ENCODE results near the gene SELENOV. TPM values are rescaled to one million over a fixed set of nuclear protein-coding genes. Genes with fewer than 3 reads are reported as not detected.
"Not testable (repeated sequence)": the region's sequence is repeated elsewhere in the genome, so short reads cannot be mapped to it uniquely, and the experiment has no call there.

SELENOV gene
- total and polyA plus RNA-seq, 5 experiments from 2014 or later: not detected

- POLR2A ChIA-PET: interaction anchor here (2.2 to 2.7 kb wide), 2 partner anchors 40 to 57 kb away, joined by 6 to 10 read pairs; partner anchors contain the start of genes EID2B and RPS16
- Mint-ChIP-seq H3K4me3 (no peak overlapping the region), H3K4me1 (peaks cover 11 to 20% (median 16%) of the 10 kb centered on the region in 4 donors), H3K9me3 (no peaks in the 10 kb centered on the region), H3K27ac (peak overlapping the region in 4 of 10 donors; percentile 2 to 86 (median 71)), H3K27me3 (no peaks in the 10 kb centered on the region), H3K36me3 (peaks cover 6 to 47% (median 12%) of the 10 kb centered on the region in 3 donors)
- DNase-seq (no peak), ATAC-seq (no peak)
Observed at GRCh38 chr19:39475748-39476147, 39.2 kb upstream of the SELENOV start.

GRCh38 chr19:39479319-39479801 lies 35.6 kb upstream of the SELENOV start:
- peak overlapping the region in 8 of 10 donors; percentile 85 to 98 (median 95) for H3K27ac Mint-ChIP-seq
- DNase-seq, H3K9me3 Mint-ChIP-seq, POLR2A ChIA-PET, ATAC-seq, H3K27me3 Mint-ChIP-seq: not testable (repeated sequence)
- H3K36me3 Mint-ChIP-seq: peaks cover 0 to 27% (median 0%) of the 10 kb centered on the region in 3 donors
- peaks cover 16 to 34% (median 30%) of the 10 kb centered on the region in 4 donors for H3K4me1 Mint-ChIP-seq
- peak overlapping the region; percentile 84 to 94 (median 93) for H3K4me3 Mint-ChIP-seq

GRCh38 chr19:39479916-39480315 lies 35.0 kb upstream of the SELENOV start:
- Mint-ChIP-seq H3K27ac (peak overlapping the region; percentile 85 to 98 (median 95)), H3K9me3 (no peaks in the 10 kb centered on the region), H3K27me3 (no peaks in the 10 kb centered on the region), H3K4me3 (peak overlapping the region; percentile 84 to 94 (median 93)), H3K4me1 (peaks cover 16 to 36% (median 28%) of the 10 kb centered on the region in 4 donors), H3K36me3 (peaks cover 0 to 27% (median 0%) of the 10 kb centered on the region in 3 donors)
- POLR2A ChIA-PET: interaction anchor here (1.2 kb wide), 3 partner anchors 35 to 89 kb away, joined by 5 to 11 read pairs (median 8); partner anchors contain the start of genes MED29, PAF1, RPS16 and SUPT5H
- DNase-seq (no peak), ATAC-seq (no peak)

GRCh38 chr19:39480337-39481228 lies 34.4 kb upstream of the SELENOV start, which contains the start of gene TIMM50:
Gene TIMM50 (plus strand): TSS chr19:39480838. CDS start chr19:39480854, 16 bp downstream.
- Mint-ChIP-seq H3K4me1 (peaks cover 16 to 33% (median 28%) of the 10 kb centered on the region in 4 donors), H3K9me3 (no peaks in the 10 kb centered on the region), H3K36me3 (peaks cover 0 to 28% (median 0%) of the 10 kb centered on the region in 3 donors), H3K27ac (peak within 1 kb of the TSS; percentile 85 to 98 (median 95)), H3K27me3 (no peaks in the 10 kb centered on the region), H3K4me3 (peak within 1 kb of the TSS; percentile 84 to 94 (median 93))
- ATAC-seq: peak; percentile 96 to 97
- DNase-seq: peak; percentile 92 to 99 (median 95)
- POLR2A ChIA-PET: interaction anchor here (0.5 to 1.2 kb wide), 4 partner anchors 35 to 631 kb away, joined by 3 to 11 read pairs (median 6); partner anchors contain the start of genes HNRNPL, MED29, PAF1 and RPS16

- H3K27ac Mint-ChIP-seq: peak overlapping the region; percentile 48 to 98 (median 94)
Observed at GRCh38 chr19:39481229-39481545, 33.8 kb upstream of the SELENOV start.

GRCh38 chr19:39481676-39482075 lies 33.3 kb upstream of the SELENOV start:
- peak overlapping the region; percentile 84 to 94 (median 93) for H3K4me3 Mint-ChIP-seq
- DNase-seq (no peak), ATAC-seq (no peak)
- peaks cover 16 to 36% (median 28%) of the 10 kb centered on the region in 4 donors for H3K4me1 Mint-ChIP-seq
- H3K27ac Mint-ChIP-seq: peak overlapping the region; percentile 71 to 98 (median 94)
- POLR2A ChIA-PET: no interaction called here
- H3K36me3 Mint-ChIP-seq: peaks cover 0 to 28% (median 0%) of the 10 kb centered on the region in 3 donors
- no peaks in the 10 kb centered on the region for H3K27me3 Mint-ChIP-seq
- H3K9me3 Mint-ChIP-seq: no peaks in the 10 kb centered on the region

More at GRCh38 chr19:39481229-39481545, 33.8 kb upstream of the SELENOV start:
- Mint-ChIP-seq H3K36me3 (peaks cover 0 to 26% (median 0%) of the 10 kb centered on the region in 3 donors), H3K4me3 (peak overlapping the region; percentile 84 to 94 (median 93)), H3K4me1 (peaks cover 16 to 33% (median 28%) of the 10 kb centered on the region in 4 donors), H3K9me3 (no peaks in the 10 kb centered on the region), H3K27me3 (no peaks in the 10 kb centered on the region)
- POLR2A ChIA-PET: interaction anchor here (0.5 to 1.2 kb wide), 4 partner anchors 36 to 631 kb away, joined by 3 to 11 read pairs (median 6); partner anchors contain the start of genes HNRNPL, MED29, PAF1 and RPS16
- no peak for DNase-seq
- no peak for ATAC-seq

- H3K27me3 Mint-ChIP-seq: no peaks in the 10 kb centered on the region
- H3K4me1 Mint-ChIP-seq: peaks cover 18 to 36% (median 28%) of the 10 kb centered on the region in 4 donors
- H3K4me3 Mint-ChIP-seq: peak overlapping the region in 7 of 10 donors; percentile 35 to 93 (median 39)
Observed at GRCh38 chr19:39483141-39483540, 31.8 kb upstream of the SELENOV start.

GRCh38 chr19:39489756-39490155 lies 25.2 kb upstream of the SELENOV start:
- H3K4me3 Mint-ChIP-seq: no peak overlapping the region
- peaks cover 0 to 3% (median under 1%) of the 10 kb centered on the region in 4 donors for H3K4me1 Mint-ChIP-seq
- no peak overlapping the region for H3K27ac Mint-ChIP-seq
- DNase-seq: no peak
- POLR2A ChIA-PET: no interaction called here
- H3K36me3 Mint-ChIP-seq: peaks cover 0 to 58% (median 6%) of the 10 kb centered on the region in 3 donors
- H3K27me3 Mint-ChIP-seq: no peaks in the 10 kb centered on the region
- ATAC-seq: no peak
- no peaks in the 10 kb centered on the region for H3K9me3 Mint-ChIP-seq

More at GRCh38 chr19:39483141-39483540, 31.8 kb upstream of the SELENOV start:
- H3K27ac Mint-ChIP-seq: peak overlapping the region in 2 of 10 donors; percentile 65 to 73
- H3K36me3 Mint-ChIP-seq: peaks cover 0 to 34% (median 0%) of the 10 kb centered on the region in 3 donors
- POLR2A ChIA-PET: no interaction called here
- no peaks in the 10 kb centered on the region for H3K9me3 Mint-ChIP-seq
- DNase-seq: no peak
- no peak for ATAC-seq

- POLR2A ChIA-PET: interaction anchor here (1.1 kb wide), 1 partner anchor 310 kb away, joined by 3 read pairs; no protein-coding TSS in a partner anchor
- Mint-ChIP-seq H3K4me3 (no peak overlapping the region), H3K4me1 (no peaks in the 10 kb centered on the region), H3K36me3 (peaks cover 0 to 40% (median 6%) of the 10 kb centered on the region in 3 donors), H3K9me3 (no peaks in the 10 kb centered on the region), H3K27me3 (peaks cover 0 to 10% (median 3%) of the 10 kb centered on the region in 5 donors), H3K27ac (peak overlapping the region in 1 of 10 donors; percentile 48)
- DNase-seq (no peak), ATAC-seq (no peak)
Observed at GRCh38 chr19:39492225-39492624, 22.7 kb upstream of the SELENOV start.

GRCh38 chr19:39492788-39493187 lies 22.2 kb upstream of the SELENOV start:
- Mint-ChIP-seq H3K4me1 (peaks cover 0 to 3% (median under 1%) of the 10 kb centered on the region in 4 donors), H3K27me3 (peaks cover 0 to 11% (median 5%) of the 10 kb centered on the region in 5 donors), H3K4me3 (no peak overlapping the region), H3K27ac (peak overlapping the region in 2 of 10 donors; percentile 22 to 24), H3K36me3 (peaks cover 0 to 35% (median 6%) of the 10 kb centered on the region in 3 donors), H3K9me3 (no peaks in the 10 kb centered on the region)
- DNase-seq (no peak), ATAC-seq (no peak)
- POLR2A ChIA-PET: interaction anchor here (1.1 kb wide), 1 partner anchor 311 kb away, joined by 3 read pairs; no protein-coding TSS in a partner anchor

GRCh38 chr19:39494661-39495060 lies 20.3 kb upstream of the SELENOV start:
- Mint-ChIP-seq H3K27ac (no peak overlapping the region), H3K27me3 (peaks cover 9 to 29% (median 15%) of the 10 kb centered on the region in 5 donors)

GRCh38 chr19:39496063-39496462 lies 18.9 kb upstream of the SELENOV start:
- peaks cover 15 to 27% (median 19%) of the 10 kb centered on the region in 4 donors for H3K4me1 Mint-ChIP-seq

More at GRCh38 chr19:39494661-39495060, 20.3 kb upstream of the SELENOV start:
- Mint-ChIP-seq H3K36me3 (peaks cover 0 to 18% (median 2%) of the 10 kb centered on the region in 3 donors), H3K4me1 (peaks cover 11 to 19% (median 15%) of the 10 kb centered on the region in 4 donors), H3K4me3 (no peak overlapping the region), H3K9me3 (no peaks in the 10 kb centered on the region)
- POLR2A ChIA-PET: no interaction called here
- ATAC-seq (no peak), DNase-seq (no peak)

More at GRCh38 chr19:39496063-39496462, 18.9 kb upstream of the SELENOV start:
- ATAC-seq (no peak), DNase-seq (no peak)
- H3K27me3 Mint-ChIP-seq: peaks cover 19 to 43% (median 24%) of the 10 kb centered on the region in 5 donors
- no peak overlapping the region for H3K4me3 Mint-ChIP-seq
- H3K9me3 Mint-ChIP-seq: peaks cover 0 to 2% (median 0%) of the 10 kb centered on the region in 9 donors
- no peak overlapping the region for H3K27ac Mint-ChIP-seq
- POLR2A ChIA-PET: no interaction called here
- peaks cover 0 to 11% (median 2%) of the 10 kb centered on the region in 3 donors for H3K36me3 Mint-ChIP-seq

All from naive thymus-derived CD8-positive, alpha-beta T cell (primary cell).